Measurements from ENCODE around the gene CDH4.
"Not testable (repeated sequence)": the region's sequence is repeated elsewhere in the genome, so short reads cannot be mapped to it uniquely, and the experiment has no call there.

CDH4 gene

GRCh38 chr20:61439251-61439650 is 187.2 kb downstream of the CDH4 start:
- no peak for DNase-seq (ENCODE audit: low spot score)

- no peak for DNase-seq (ENCODE audit: low spot score)
Observed at GRCh38 chr20:61440548-61441055, 188.5 kb downstream of the CDH4 start.

GRCh38 chr20:61441537-61441936 is 189.5 kb downstream of the CDH4 start:
- no peak for DNase-seq (ENCODE audit: low spot score)

- no peak for DNase-seq (ENCODE audit: low spot score)
Observed at GRCh38 chr20:61442075-61442670, 190.1 kb downstream of the CDH4 start.

- no peak for DNase-seq (ENCODE audit: low spot score)
Observed at GRCh38 chr20:61442718-61443117, 190.7 kb downstream of the CDH4 start.

GRCh38 chr20:61443443-61444126 is 191.5 kb downstream of the CDH4 start:
- no peak for DNase-seq (ENCODE audit: low spot score)

- DNase-seq (ENCODE audit: low spot score): no peak
Observed at GRCh38 chr20:61444637-61445036, 192.6 kb downstream of the CDH4 start.

GRCh38 chr20:61445138-61445537 is 193.1 kb downstream of the CDH4 start:
- DNase-seq (ENCODE audit: low spot score): no peak

GRCh38 chr20:61445741-61446140 is 193.7 kb downstream of the CDH4 start:
- no peak for DNase-seq (ENCODE audit: low spot score)

- no peak for DNase-seq (ENCODE audit: low spot score)
Observed at GRCh38 chr20:61447952-61448351, 195.9 kb downstream of the CDH4 start.

GRCh38 chr20:61448386-61448785 is 196.3 kb downstream of the CDH4 start:
- DNase-seq (ENCODE audit: low spot score): no peak

- DNase-seq (ENCODE audit: low spot score): no peak
Observed at GRCh38 chr20:61449057-61449609, 197.1 kb downstream of the CDH4 start.

- DNase-seq (ENCODE audit: low spot score): no peak
Observed at GRCh38 chr20:61449916-61450315, 197.9 kb downstream of the CDH4 start.

GRCh38 chr20:61450549-61450948 is 198.5 kb downstream of the CDH4 start:
- DNase-seq (ENCODE audit: low spot score): no peak

- no peak for DNase-seq (ENCODE audit: low spot score)
Observed at GRCh38 chr20:61451009-61451408, 198.9 kb downstream of the CDH4 start.

GRCh38 chr20:61451953-61452352 is 199.9 kb downstream of the CDH4 start:
- DNase-seq (ENCODE audit: low spot score): no peak

- DNase-seq (ENCODE audit: low spot score): no peak
Observed at GRCh38 chr20:61453219-61453618, 201.2 kb downstream of the CDH4 start.

GRCh38 chr20:61453623-61454022 is 201.6 kb downstream of the CDH4 start:
- DNase-seq (ENCODE audit: low spot score): not testable (repeated sequence)

- no peak for DNase-seq (ENCODE audit: low spot score)
Observed at GRCh38 chr20:61454053-61454452, 202.0 kb downstream of the CDH4 start.

- no peak for DNase-seq (ENCODE audit: low spot score)
Observed at GRCh38 chr20:61455508-61456215, 203.6 kb downstream of the CDH4 start.

- no peak for DNase-seq (ENCODE audit: low spot score)
Observed at GRCh38 chr20:61457725-61458124, 205.7 kb downstream of the CDH4 start.

GRCh38 chr20:61458146-61458746 is 206.2 kb downstream of the CDH4 start:
- DNase-seq (ENCODE audit: low spot score): no peak
